Measurements from ENCODE around the gene USP49. TPM values are rescaled to one million over a fixed set of nuclear protein-coding genes. Genes with fewer than 3 reads are reported as not detected.

The USP49 gene
- polyA plus RNA-seq, 1 of the 3 experiments (the other 2 are of a cell fraction) = 2.4 TPM

DNA sequence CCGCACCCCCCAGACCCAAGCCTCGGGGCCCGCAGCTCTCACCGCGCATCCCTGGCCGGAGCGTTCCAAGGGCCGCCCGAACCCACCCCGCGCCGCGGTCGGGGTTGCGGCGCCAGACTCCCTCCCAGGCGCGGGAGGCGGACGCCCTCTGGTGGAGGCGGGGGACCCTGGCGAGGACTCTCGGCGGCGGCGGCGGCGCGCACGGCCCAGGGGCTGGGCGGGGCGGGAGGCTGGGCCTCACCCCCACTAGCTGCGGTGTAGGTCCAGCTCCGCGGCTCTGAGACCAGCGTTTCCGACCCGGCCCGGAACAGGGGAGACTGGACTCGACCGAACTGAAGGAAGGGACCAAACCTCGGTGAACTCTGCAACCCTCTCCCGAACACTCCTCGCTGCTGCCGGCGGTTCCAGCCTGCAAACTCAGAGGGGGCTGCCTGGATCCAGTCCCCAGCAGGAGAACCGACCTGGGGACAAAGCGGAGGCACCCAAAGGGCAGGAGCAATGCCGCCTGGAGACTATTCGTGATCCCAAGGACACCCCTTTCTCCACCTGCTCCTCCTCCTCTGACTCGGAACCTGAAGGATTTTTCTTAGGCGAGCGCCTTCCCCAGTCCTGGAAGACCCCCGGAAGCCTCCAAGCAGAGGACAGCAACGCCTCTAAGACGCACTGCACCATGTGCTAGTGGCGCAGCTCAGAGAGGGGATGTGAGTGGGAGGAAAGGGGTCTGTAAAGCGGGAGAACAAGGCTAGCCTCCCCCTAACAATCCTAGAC, 108.5 kb downstream of the USP49 start:
- POLR2A ChIA-PET = interaction anchor here (0.7 to 3.5 kb wide), 4 partner anchors 15 to 134 kb away, joined by 3 to 23 read pairs (median 8); partner anchors contain the start of genes BYSL, MED20 and TFEB
- no peaks in the 10 kb centered on the region for H4K20me1 ChIP-seq (ENCODE audit: insufficient read depth)
- H3K9me3 ChIP-seq = no peaks in the 10 kb centered on the region
- H3F3A ChIP-seq (replicated peaks; ENCODE audit: insufficient read depth) = peaks cover 28% of the 10 kb centered on the region
- CTCF ChIA-PET = interaction anchor here (0.7 to 8.9 kb wide), 75 partner anchors 8 to 667 kb away, joined by 3 to 118 read pairs (median 5); partner anchors contain the start of genes BYSL, CCND3, MED20 and PGC
- peaks cover 26% of the 10 kb centered on the region for H3K79me2 ChIP-seq (ENCODE audit: insufficient read depth)
- H2AFZ ChIP-seq (ENCODE audit: low read depth) = peak overlapping the region; percentile 65; the same call in 1 of the 2 replicates
- peaks cover 31 to 36% of the 10 kb centered on the region in 2 experiments for H3K36me3 ChIP-seq (replicated peaks in 1 of 2; ENCODE audit: control insufficient read depth in 1 of 2, insufficient read depth in 2 of 2, low read length in 1 of 2)
- peak; percentile 95 for DNase-seq
- H3K27ac ChIP-seq (ENCODE audit: low read depth in 2 of 2, low read length in 1 of 2) = peak overlapping the region; percentile 90 to 93
- peak overlapping the region; percentile 92 for H3K4me2 ChIP-seq
- peak overlapping the region; percentile 100 for H3K9ac ChIP-seq
- H3K27me3 ChIP-seq (ENCODE audit: insufficient read depth) = no peaks in the 10 kb centered on the region
- no peaks in the 10 kb centered on the region for H3K9me2 ChIP-seq
- WGBS (ENCODE audit: low lambda C conversion rate) = 0% methylated on average over 9 of the region's 58 CpGs
- peaks cover 10 to 17% of the 10 kb centered on the region in 2 experiments; a peak in 2 of 4 replicates for H3K4me1 ChIP-seq (ENCODE audit: control insufficient read depth in 1 of 2, insufficient read depth in 2 of 2, low read depth in 1 of 2, low read length in 1 of 2)
- peak overlapping the region; percentile 66 to 100 for H3K4me3 ChIP-seq (ENCODE audit: low read depth in 2 of 2, low read length in 1 of 2)
- TF ChIP-seq USF2 (IDR thresholded peaks at IDR 0.05; ENCODE audit: borderline replicate concordance, low read depth, low read length) (no peak), YY1 (IDR thresholded peaks at IDR 0.05; ENCODE audit: low read depth) (no peak), IRF3 (IDR thresholded peaks at IDR 0.05; ENCODE audit: low read depth, low read length) (no peak), USF1 (IDR thresholded peaks at IDR 0.05; ENCODE audit: borderline replicate concordance, low read depth) (no peak), MEF2A (IDR thresholded peaks at IDR 0.05; ENCODE audit: borderline replicate concordance, low read depth) (no peak), TAF1 (IDR thresholded peaks at IDR 0.05; ENCODE audit: borderline replicate concordance, low read depth, low read length) (no peak), TCF12 (IDR thresholded peaks at IDR 0.05) (no peak), RAD21 (IDR thresholded peaks at IDR 0.05; ENCODE audit: low read length) (peak; percentile 71), MAX (IDR thresholded peaks at IDR 0.05; ENCODE audit: low read depth) (peak; percentile 11; the same call in 1 of the 2 replicates), POLR2AphosphoS5 (IDR thresholded peaks at IDR 0.05; ENCODE audit: low read depth, low read length) (peak; percentile 56; the same call in 1 of the 2 replicates), CTCF (IDR thresholded peaks at IDR 0.05) (peak; percentile 63), MXI1 (IDR thresholded peaks at IDR 0.05; ENCODE audit: low read depth, low read length) (0 out of 2 replicates have a peak, but pooled peaks have one; percentile 15), TEAD4 (IDR thresholded peaks at IDR 0.05; ENCODE audit: borderline replicate concordance, insufficient read depth) (no peak), SMC3 (IDR thresholded peaks at IDR 0.05; ENCODE audit: low read depth, low read length) (peak; percentile 58), NFIC (IDR thresholded peaks at IDR 0.05; ENCODE audit: borderline replicate concordance) (no peak), EP300 (IDR thresholded peaks at IDR 0.05; ENCODE audit: borderline replicate concordance in 1 of 2, low read depth in 1 of 2, low read length in 1 of 2) (peak; percentile 5 to 67; a peak in 1 of 4 replicates), GABPA (IDR thresholded peaks at IDR 0.05; ENCODE audit: low read depth) (no peak), EZH2phosphoT487 (IDR thresholded peaks at IDR 0.05; ENCODE audit: borderline replicate concordance, low read depth) (no peak), FOXM1 (IDR thresholded peaks at IDR 0.05; ENCODE audit: low read depth) (no peak), CHD2 (IDR thresholded peaks at IDR 0.05; ENCODE audit: low read length, partially characterized antibody) (peak; percentile 27), RCOR1 (IDR thresholded peaks at IDR 0.05; ENCODE audit: low read length) (no peak), SIN3A (IDR thresholded peaks at IDR 0.05; ENCODE audit: borderline replicate concordance, low read depth, low read length) (0 out of 2 replicates have a peak, but pooled peaks have one; percentile 14)
- TF ChIP-seq, protein P1, sequence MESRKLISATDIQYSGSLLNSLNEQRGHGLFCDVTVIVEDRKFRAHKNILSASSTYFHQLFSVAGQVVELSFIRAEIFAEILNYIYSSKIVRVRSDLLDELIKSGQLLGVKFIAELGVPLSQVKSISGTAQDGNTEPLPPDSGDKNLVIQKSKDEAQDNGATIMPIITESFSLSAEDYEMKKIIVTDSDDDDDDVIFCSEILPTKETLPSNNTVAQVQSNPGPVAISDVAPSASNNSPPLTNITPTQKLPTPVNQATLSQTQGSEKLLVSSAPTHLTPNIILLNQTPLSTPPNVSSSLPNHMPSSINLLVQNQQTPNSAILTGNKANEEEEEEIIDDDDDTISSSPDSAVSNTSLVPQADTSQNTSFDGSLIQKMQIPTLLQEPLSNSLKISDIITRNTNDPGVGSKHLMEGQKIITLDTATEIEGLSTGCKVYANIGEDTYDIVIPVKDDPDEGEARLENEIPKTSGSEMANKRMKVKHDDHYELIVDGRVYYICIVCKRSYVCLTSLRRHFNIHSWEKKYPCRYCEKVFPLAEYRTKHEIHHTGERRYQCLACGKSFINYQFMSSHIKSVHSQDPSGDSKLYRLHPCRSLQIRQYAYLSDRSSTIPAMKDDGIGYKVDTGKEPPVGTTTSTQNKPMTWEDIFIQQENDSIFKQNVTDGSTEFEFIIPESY (IDR thresholded peaks at IDR 0.05; ENCODE audit: borderline replicate concordance, low read depth) = no peak
